Measurements from ENCODE around the gene AP1B1. TPM values are rescaled to one million over a fixed set of nuclear protein-coding genes. Genes with fewer than 3 reads are reported as not detected.

AP1B1 gene
- total and polyA plus RNA-seq, 2 of the 8 experiments (the other 6 are each of a cell fraction or from before 2014, with no cell fraction given): 64.2 to 86.8 TPM

GRCh38 chr22:29393019-29393608 is 4.7 kb upstream of the AP1B1 start (continued):
- TF ChIP-seq CHD7 (IDR thresholded peaks at IDR 0.05; ENCODE audit: insufficient replicate concordance, low read length): no peak

Data from H1 (cell line).